ENCODE results near the gene NIT2.
"Not testable (repeated sequence)": the region's sequence is repeated elsewhere in the genome, so short reads cannot be mapped to it uniquely, and the experiment has no call there.

Gene NIT2

GRCh38 chr3:100338911-100339310, 4.4 kb downstream of the NIT2 start:
- no peak for DNase-seq

GRCh38 chr3:100339786-100340185, 5.2 kb downstream of the NIT2 start:
- no peak for DNase-seq

- DNase-seq = no peak
Observed at GRCh38 chr3:100340527-100340926, 6.0 kb downstream of the NIT2 start.

- no peak for DNase-seq
Observed at GRCh38 chr3:100348727-100349126, 14.2 kb downstream of the NIT2 start.

GRCh38 chr3:100351770-100352169, 17.2 kb downstream of the NIT2 start:
- not testable (repeated sequence) for DNase-seq

- no peak for DNase-seq
Observed at GRCh38 chr3:100352296-100353231, 18.0 kb downstream of the NIT2 start.

- no peak for DNase-seq
Observed at GRCh38 chr3:100354850-100355249, 20.3 kb downstream of the NIT2 start.

- no peak for DNase-seq
Observed at GRCh38 chr3:100358413-100358812, 23.9 kb downstream of the NIT2 start.

- no peak for DNase-seq
Observed at GRCh38 chr3:100359035-100359434, 24.5 kb downstream of the NIT2 start.

- DNase-seq = no peak
Observed at GRCh38 chr3:100360757-100361496, 26.4 kb downstream of the NIT2 start.

GRCh38 chr3:100361897-100362296, 27.3 kb downstream of the NIT2 start:
- DNase-seq = no peak

- DNase-seq = no peak
Observed at GRCh38 chr3:100364421-100364820, 29.9 kb downstream of the NIT2 start.

- DNase-seq = no peak
Observed at GRCh38 chr3:100366424-100366823, 31.9 kb downstream of the NIT2 start.

GRCh38 chr3:100368441-100368840, 33.9 kb downstream of the NIT2 start:
- DNase-seq = no peak

- DNase-seq = no peak
Observed at GRCh38 chr3:100370756-100371155, 36.2 kb downstream of the NIT2 start.

GRCh38 chr3:100374521-100374920, 40.0 kb downstream of the NIT2 start:
- no peak for DNase-seq

GRCh38 chr3:100376301-100376700, 41.7 kb downstream of the NIT2 start:
- DNase-seq = no peak

GRCh38 chr3:100384733-100385525, 50.4 kb downstream of the NIT2 start:
- DNase-seq = no peak

GRCh38 chr3:100386437-100387074, 52.0 kb downstream of the NIT2 start:
- DNase-seq = no peak

- DNase-seq = no peak
Observed at GRCh38 chr3:100389025-100389424, 54.5 kb downstream of the NIT2 start.

- DNase-seq = no peak
Observed at GRCh38 chr3:100395679-100396431, 61.3 kb downstream of the NIT2 start.

GRCh38 chr3:100396967-100397366, 62.4 kb downstream of the NIT2 start:
- DNase-seq = no peak
